Suprapubic skin (tissue), 4 donors: ENCODE data around the gene KCND3. TPM values are rescaled to one million over a fixed set of nuclear protein-coding genes. Genes with fewer than 3 reads are reported as not detected.
A peak's percentile ranks its signal among the peaks of the same experiment; 100 is the strongest.

Experiments
- DNase-seq, 2 donors: peaks; one replicate each; pipeline ENCODE4 v3.0.0-alpha.2; 2019; ENCODE audit warnings: low spot score in 2 of 2
- H3K27ac ChIP-seq: fragments of 200-600 bp; sonication (generic); one replicate; pipeline ENCODE4 v1.5.1; 2019
- H3K27me3 ChIP-seq: fragments of 200-600 bp; sonication (generic); one replicate; pipeline ENCODE4 v1.5.1; 2019
- H3K36me3 ChIP-seq: fragments of 200-600 bp; sonication (generic); one replicate; pipeline ENCODE4 v1.5.1; 2019
- H3K4me1 ChIP-seq: fragments of 200-600 bp; sonication (generic); one replicate; pipeline ENCODE4 v1.5.1; 2019
- H3K4me3 ChIP-seq: fragments of 200-600 bp; sonication (generic); one replicate; pipeline ENCODE4 v1.5.1; 2019; ENCODE audit warnings: mild to moderate bottlenecking
- H3K9me3 ChIP-seq: fragments of 200-600 bp; sonication (generic); one replicate; pipeline ENCODE4 v1.5.1; 2019
- EP300 ChIP-seq: sonication (generic); formaldehyde crosslinking; IDR thresholded peaks from one replicate; pipeline ENCODE4 v1.6.1; 2017; ENCODE audit warnings: antibody characterized with exemption
- POLR2A ChIP-seq, 2 donors: fragments of 450-650 bp; IDR thresholded peaks; one replicate each; pipeline ENCODE4 v1.6.1; 2017; ENCODE audit warnings: antibody characterized with exemption in 2 of 2, mild to moderate bottlenecking in 2 of 2, moderate library complexity in 2 of 2
- POLR2AphosphoS5 ChIP-seq, 3 donors: sonication (generic); formaldehyde crosslinking; IDR thresholded peaks; one replicate each; pipeline ENCODE4 v1.6.1; 2017; ENCODE audit warnings: antibody characterized with exemption in 3 of 3
- whole genome bisulfite sequencing: methylation state at CpG from one replicate; pipeline ENCODE4 v1.1.5; 2018; 5-methylcytosine and 5-hydroxymethylcytosine counted together
- total RNA-seq, 4 donors: library from RNA; depleted of rRNA; stranded (reverse); fragments of >200 nt; gene quantifications; one replicate each; pipeline ENCODE4 v1.1.0, GENCODE V29; 2016
- TF ChIP-seq, protein P1 (sequence below), 2 donors: fragments of 200-600 bp in 1 of 2; fragments of 450-650 bp in 1 of 2; sonication (generic) in 1 of 2; IDR thresholded peaks; one replicate each; pipeline ENCODE4 v1.5.1; 2016 to 2019; ENCODE audit warnings: antibody characterized with exemption in 2 of 2, mild to moderate bottlenecking in 1 of 2, moderate library complexity in 1 of 2

Gene KCND3
- total RNA-seq, 4 donors from 2014 or later, result 6.8 to 11.4 (median 10.2) TPM

DNA sequence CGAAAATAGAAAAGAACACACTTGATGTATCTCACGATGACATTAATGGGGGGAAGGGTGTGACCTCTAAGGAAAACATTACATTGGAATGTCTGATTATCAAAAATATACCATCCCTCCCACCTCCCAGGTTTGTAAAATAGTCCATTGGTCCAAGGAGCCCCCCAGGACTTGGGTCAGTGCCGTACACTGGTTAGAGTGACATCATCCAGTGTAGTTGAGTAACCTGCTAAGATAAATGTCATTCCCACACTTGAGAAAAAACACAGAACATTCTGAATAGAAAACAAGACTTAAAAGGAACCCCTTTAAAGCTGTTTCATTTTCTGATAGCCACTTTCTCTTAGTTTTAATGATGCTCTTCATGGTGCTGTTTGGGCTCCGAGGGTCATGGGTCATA lies 218.6 kb downstream of the KCND3 start:
- H3K36me3 ChIP-seq, result peaks cover 17% of the 10 kb centered on the region
- no peak for DNase-seq
- no peaks in the 10 kb centered on the region for H3K4me1 ChIP-seq
- 87% methylated on average over 4 of the region's 4 CpGs for WGBS
- no peaks in the 10 kb centered on the region for H3K27me3 ChIP-seq
- H3K27ac ChIP-seq, result no peak overlapping the region
- H3K4me3 ChIP-seq, result no peak overlapping the region
- H3K9me3 ChIP-seq, result no peaks in the 10 kb centered on the region
- TF ChIP-seq POLR2A (IDR thresholded peaks at IDR 0.05) (no peak), EP300 (no peak), POLR2AphosphoS5 (IDR thresholded peaks at IDR 0.05) (no peak)
- TF ChIP-seq, protein P1, sequence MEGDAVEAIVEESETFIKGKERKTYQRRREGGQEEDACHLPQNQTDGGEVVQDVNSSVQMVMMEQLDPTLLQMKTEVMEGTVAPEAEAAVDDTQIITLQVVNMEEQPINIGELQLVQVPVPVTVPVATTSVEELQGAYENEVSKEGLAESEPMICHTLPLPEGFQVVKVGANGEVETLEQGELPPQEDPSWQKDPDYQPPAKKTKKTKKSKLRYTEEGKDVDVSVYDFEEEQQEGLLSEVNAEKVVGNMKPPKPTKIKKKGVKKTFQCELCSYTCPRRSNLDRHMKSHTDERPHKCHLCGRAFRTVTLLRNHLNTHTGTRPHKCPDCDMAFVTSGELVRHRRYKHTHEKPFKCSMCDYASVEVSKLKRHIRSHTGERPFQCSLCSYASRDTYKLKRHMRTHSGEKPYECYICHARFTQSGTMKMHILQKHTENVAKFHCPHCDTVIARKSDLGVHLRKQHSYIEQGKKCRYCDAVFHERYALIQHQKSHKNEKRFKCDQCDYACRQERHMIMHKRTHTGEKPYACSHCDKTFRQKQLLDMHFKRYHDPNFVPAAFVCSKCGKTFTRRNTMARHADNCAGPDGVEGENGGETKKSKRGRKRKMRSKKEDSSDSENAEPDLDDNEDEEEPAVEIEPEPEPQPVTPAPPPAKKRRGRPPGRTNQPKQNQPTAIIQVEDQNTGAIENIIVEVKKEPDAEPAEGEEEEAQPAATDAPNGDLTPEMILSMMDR (IDR thresholded peaks at IDR 0.05), result no peak

DNA sequence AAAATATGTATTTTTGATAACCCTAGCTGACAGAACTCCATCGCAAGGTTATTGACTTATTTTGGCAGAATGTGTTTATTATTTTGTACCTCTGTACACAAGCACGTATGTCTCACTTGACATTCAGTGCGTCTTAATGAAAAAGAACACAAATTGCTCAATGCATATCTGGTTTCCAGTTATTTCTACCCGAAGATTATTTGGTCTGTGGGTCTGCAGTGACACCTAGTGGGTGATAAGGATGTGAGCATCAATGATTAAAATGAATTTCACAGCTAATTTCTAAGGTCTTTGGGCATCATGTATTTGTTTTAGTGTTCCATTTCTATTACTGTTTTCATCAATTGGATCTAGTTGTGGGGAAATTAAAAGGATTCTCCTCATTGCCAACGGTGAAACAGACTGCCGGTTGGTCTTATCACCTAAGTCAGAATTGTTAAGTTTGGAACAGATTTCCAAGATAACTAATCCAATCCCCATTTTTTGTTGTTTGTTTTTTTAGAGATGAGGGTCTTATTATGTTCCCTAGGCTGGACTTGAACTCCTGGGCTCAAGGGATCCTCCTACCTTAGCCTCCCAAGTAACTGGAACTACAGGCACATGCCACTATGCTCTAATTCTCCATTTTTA lies 219.8 kb downstream of the KCND3 start:
- TF ChIP-seq POLR2A (IDR thresholded peaks at IDR 0.05), result no peak
- no peak for TF ChIP-seq EP300
- no peak for TF ChIP-seq POLR2AphosphoS5 (IDR thresholded peaks at IDR 0.05)
- TF ChIP-seq, protein P1 (IDR thresholded peaks at IDR 0.05), result peak; percentile 69 to 83
- Histone ChIP-seq H3K27me3 (no peaks in the 10 kb centered on the region), H3K4me3 (no peak overlapping the region), H3K9me3 (no peaks in the 10 kb centered on the region), H3K27ac (no peak overlapping the region), H3K4me1 (no peaks in the 10 kb centered on the region), H3K36me3 (peaks cover 30% of the 10 kb centered on the region)
- WGBS, result 37% methylated on average over 6 of the region's 6 CpGs
- no peak for DNase-seq

DNA sequence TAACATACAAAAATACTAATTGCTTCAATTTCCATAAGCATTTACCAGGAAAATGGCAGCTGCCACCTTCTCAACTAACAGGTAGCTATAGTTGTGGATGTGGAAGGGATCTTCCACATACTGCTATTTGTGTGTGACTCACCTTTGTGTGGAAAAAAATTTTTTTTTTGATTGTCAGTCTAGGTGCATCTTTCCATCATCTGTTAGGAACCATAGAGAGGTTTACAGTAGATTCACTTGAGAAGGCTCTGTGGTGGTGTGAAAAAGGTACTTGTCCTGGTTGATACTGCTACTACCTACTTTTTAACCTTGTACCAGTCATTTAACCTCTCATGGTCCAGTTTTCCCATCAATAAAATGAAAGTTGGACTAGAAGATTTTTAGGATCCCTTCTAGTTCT lies 220.8 kb downstream of the KCND3 start:
- no peak overlapping the region for H3K27ac ChIP-seq
- DNase-seq, result no peak
- no peaks in the 10 kb centered on the region for H3K9me3 ChIP-seq
- H3K4me3 ChIP-seq, result no peak overlapping the region
- TF ChIP-seq POLR2A (IDR thresholded peaks at IDR 0.05) (no peak), POLR2AphosphoS5 (IDR thresholded peaks at IDR 0.05) (no peak)
- no peaks in the 10 kb centered on the region for H3K27me3 ChIP-seq
- H3K4me1 ChIP-seq, result no peaks in the 10 kb centered on the region
- peaks cover 40% of the 10 kb centered on the region for H3K36me3 ChIP-seq

DNA sequence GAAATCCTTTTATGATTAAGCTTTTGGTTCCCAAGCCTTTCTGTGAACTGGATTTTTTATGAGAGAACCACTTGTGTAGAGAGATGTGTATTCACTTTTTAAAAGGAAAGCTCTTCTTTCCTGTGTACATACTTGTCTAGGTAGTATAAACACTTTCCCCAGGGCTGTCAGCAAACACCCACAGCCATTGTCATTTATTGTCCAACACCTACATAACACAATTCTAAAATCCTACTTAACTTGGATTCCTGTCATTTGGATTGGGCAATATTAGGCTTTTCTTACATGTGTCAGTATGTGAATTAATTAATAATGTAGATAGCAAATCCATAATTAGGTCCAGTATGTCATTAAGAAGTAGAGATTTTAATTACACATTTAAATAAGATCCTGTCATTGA lies 221.4 kb downstream of the KCND3 start:
- Histone ChIP-seq H3K9me3 (no peaks in the 10 kb centered on the region), H3K27ac (no peak overlapping the region), H3K4me1 (no peaks in the 10 kb centered on the region), H3K4me3 (no peak overlapping the region), H3K36me3 (peaks cover 46% of the 10 kb centered on the region), H3K27me3 (no peaks in the 10 kb centered on the region)
- no peak for DNase-seq
- TF ChIP-seq POLR2AphosphoS5 (IDR thresholded peaks at IDR 0.05), result no peak

DNA sequence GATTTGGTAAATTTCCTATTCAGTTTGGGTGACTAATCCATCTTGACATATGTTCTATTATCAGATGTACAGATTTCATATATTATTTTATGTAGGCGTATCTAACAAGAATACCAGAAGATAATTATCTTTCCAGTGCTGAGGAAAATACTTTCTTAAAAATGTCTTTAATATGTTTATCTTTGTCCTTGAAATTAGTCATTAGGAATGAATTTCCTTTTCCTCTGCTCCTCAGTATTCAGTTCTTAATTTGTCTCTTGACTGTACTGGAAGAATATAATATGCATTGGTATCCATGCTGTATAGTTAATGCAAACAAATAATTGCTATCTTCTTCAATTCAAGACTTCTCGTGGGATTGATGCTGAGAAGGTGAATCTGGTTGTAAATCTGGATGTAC lies 227.1 kb downstream of the KCND3 start:
- Histone ChIP-seq H3K36me3 (peaks cover 65% of the 10 kb centered on the region), H3K4me1 (peaks cover 3% of the 10 kb centered on the region), H3K4me3 (no peak overlapping the region), H3K9me3 (no peaks in the 10 kb centered on the region), H3K27ac (no peak overlapping the region), H3K27me3 (no peaks in the 10 kb centered on the region)
- TF ChIP-seq POLR2AphosphoS5 (IDR thresholded peaks at IDR 0.05), result no peak
- TF ChIP-seq EP300, result no peak
- no peak for TF ChIP-seq POLR2A (IDR thresholded peaks at IDR 0.05)
- TF ChIP-seq, protein P1 (IDR thresholded peaks at IDR 0.05), result no peak
- 94% methylated on average over 2 of the region's 2 CpGs for WGBS
- no peak for DNase-seq

DNA sequence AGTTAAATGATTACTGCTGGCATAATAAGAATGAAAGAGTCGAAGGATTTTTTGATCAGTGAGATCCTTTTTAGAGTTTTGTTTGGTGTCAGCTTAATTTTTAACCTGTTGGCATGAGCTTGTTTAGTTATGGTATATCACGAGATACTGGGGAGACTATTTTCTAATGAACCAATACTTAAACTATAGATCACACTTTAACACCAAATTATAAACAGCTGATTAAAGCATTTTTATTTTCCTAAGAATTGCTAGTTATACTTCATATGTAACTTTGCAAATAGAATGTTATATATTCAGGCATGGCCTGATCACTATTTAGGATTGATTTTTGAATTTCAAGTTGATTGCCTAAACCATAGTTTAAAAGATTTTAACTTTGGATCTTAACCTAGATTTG lies 227.8 kb downstream of the KCND3 start:
- Histone ChIP-seq H3K4me3 (no peak overlapping the region), H3K27me3 (no peaks in the 10 kb centered on the region), H3K9me3 (no peaks in the 10 kb centered on the region), H3K27ac (no peak overlapping the region), H3K36me3 (peaks cover 65% of the 10 kb centered on the region), H3K4me1 (peaks cover 9% of the 10 kb centered on the region)
- DNase-seq, result no peak
- WGBS, result 96% methylated on average over 2 of the region's 2 CpGs
- TF ChIP-seq, protein P1 (IDR thresholded peaks at IDR 0.05), result no peak
- TF ChIP-seq POLR2A (IDR thresholded peaks at IDR 0.05), result no peak
- no peak for TF ChIP-seq POLR2AphosphoS5 (IDR thresholded peaks at IDR 0.05)
- TF ChIP-seq EP300, result no peak
